ENCODE data around the gene HACL1. TPM values are rescaled to one million over a fixed set of nuclear protein-coding genes. Genes with fewer than 3 reads are reported as not detected.
A peak's percentile ranks its signal among the peaks of the same experiment; 100 is the strongest.
"Not testable (repeated sequence)": the region's sequence is repeated elsewhere in the genome, so short reads cannot be mapped to it uniquely, and the experiment has no call there.

HACL1 gene
- total RNA-seq, 1 experiment from 2014 or later = 18.9 TPM

DNA sequence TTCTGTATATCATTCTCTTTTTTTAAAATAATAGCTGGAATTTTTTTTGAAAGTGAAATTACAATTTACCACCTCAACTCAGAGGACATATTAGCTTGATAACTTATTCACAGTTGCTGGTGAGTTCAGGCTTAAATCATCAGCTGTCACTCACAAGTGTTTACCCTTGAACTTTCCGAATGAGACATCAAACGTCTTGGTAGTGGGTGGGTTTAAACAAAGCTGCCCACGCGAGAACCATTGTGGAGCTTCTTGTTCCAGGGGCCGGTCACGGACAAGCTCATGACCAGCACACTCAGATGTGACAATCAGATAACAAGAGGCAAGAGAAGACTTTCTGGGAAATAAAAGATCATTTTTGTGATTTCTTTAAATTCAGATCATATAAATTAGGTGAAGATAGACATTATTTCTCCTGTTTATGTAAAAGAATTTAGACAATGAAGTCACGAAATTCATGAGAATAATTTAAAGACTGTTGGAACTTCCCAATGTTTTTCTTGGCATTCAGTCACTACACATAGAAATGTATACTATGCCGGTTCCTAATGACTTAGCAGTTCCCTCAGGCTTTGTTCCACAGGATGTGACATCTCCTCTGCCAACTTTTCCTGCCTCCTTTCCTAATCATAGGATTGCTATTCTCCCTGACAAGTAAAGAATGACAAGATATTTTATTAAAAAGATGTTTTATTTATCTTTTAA is 29.4 kb upstream of the HACL1 start:
- peak; percentile 80 for DNase-seq (ENCODE audit: low read depth)

DNA sequence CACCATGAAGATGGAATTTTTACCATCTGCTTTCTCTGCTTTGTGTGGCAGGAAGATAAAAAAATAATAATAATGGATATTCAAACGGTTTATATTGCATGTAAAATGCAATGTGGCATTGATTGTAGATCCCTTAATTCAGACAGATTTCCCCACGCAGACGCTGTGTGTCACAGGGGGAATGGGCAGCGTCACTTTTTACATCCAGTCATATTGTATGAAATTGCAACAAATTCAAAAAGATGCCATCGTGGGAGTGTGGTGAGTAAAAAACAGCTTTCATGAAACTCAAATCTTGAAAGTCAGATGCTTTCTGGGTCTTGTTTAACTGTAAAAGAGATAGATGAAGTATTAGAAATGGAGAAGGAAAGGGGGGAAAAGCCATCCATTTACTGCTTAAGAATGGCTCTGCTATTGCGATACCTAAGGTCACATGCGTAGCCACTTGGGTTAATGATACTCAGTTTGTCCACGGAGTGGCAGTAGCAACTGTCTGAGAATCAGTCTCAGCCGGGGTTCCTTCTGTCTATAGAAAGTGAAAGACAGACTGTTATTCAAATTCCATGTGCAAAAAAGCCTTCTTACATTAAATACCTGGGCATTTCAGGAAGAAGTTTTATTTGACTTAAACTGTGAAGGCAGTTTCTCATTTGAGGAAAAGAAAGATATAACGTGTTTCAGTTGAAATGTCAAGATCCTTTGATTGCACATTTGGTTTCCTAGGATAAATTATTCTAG is 28.7 kb upstream of the HACL1 start:
- DNase-seq (ENCODE audit: low read depth) = peak; percentile 90

DNA sequence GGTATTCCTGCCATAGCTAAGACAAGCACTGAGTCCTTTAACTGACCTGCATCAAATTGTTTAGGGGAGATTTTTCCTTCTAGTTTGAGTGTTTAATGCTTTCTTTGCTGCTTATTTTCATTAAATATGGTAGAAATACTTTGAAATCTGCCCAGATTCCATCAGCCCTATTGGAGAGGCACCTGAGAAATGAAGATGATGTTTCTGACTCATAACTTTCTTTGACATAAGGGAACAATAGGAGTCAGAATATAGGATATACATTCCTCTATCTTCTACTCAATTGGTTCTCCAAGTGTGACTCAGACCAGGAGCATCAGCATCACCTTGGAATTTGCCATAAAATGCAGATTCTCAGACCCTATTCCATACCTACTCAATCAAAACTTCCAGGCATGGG is 27.6 kb upstream of the HACL1 start:
- DNase-seq (ENCODE audit: low read depth) = no peak

DNA sequence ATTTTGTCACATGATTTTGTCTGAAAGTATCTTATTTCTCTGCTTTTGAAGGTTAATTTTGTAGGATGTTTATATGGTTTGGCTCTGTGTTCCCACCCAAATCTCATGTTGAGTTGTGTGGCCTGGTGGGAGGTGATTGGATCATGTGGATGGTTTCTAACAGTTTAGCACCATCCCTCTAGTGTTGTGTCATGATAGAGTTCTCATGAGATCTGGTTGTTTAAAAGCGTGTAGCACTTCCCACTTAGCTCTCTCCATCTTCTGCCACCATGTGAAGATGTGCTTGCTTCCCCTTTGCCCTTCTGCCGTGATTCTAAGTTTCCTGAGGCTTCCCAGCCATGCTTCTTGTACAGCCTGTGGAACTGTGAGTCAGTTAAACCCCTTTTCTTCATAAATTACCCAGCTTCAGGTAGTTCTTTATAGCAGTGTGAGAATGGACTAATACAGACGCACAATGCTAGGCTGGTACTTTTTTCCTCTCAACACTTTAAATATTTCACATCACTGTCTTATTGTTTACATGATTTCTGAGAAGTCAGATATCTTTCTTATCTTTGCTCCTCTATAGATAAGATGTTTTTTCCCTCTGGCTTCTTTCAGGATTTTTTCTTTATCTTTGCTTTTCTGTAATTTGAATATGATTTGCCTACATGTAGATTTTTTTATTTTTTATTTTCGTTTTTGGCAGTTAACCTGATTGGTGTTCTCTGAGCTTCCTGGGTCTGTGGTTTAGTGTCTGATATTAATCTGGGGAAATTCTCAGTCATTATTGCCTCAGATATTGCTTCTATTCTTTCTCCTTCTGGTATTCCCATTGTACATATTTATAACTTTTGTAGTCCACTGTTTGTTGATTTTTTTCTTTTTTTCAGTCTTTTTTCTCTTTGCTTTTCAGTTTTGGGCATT is 22.4 kb upstream of the HACL1 start:
- DNase-seq (ENCODE audit: low read depth) = no peak

DNA sequence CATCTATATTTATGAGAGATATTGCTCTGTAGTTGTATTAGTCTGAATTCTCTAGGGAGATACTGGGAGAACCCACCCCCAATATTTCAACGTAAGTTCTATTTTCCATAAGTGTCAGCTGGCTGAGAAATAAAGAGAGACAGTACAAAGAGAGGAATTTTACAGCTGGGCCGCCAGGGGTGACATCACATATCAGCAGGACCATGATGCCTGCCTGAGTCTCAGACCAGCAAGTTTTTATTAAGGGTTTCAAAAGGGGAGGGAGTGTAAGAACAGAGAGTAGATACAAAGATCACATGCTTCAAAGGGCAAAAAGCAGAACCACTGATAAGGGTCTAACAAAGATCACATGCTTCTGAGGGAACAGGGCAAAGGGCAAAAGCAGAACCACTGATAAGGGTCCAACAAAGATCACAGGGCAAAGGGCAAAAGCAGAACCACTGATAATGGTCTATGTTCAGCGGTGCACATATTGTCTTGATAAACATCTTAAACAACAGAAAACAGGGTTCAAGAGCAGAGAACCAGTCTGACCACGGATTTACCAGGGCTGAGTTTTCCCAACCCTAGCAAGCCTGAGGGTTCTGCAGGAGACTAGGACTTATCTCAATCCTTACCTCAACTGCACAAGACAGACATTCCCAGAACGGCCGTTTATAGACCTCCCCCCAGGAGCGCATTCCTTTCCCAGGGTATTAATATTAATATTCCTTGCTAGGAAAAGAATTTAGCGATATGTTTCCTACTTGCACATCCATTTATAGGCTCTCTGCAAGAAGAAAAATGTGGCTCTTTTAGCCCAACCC is 18.5 kb upstream of the HACL1 start:
- DNase-seq (ENCODE audit: low read depth) = not testable (repeated sequence)

DNA sequence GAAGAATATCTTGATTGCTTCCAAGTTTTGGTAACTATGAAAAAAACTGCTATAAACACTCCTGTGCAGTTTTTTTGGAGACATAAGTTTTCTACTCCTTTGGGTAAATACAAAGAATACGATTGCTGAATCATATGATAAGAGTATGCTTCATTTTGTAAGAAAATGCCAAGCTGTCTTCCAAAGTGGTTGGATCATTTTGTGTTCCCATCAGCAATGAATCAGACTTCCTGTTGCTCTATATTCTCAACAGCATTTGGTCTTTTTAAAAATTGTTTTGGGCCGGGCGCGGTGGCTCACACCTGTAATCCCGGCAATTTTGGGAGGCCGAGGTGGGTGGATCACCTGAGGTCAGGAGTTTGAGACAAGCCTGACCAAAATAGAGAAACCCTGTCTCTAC is 14.7 kb upstream of the HACL1 start:
- DNase-seq (ENCODE audit: low read depth) = peak; percentile 46

DNA sequence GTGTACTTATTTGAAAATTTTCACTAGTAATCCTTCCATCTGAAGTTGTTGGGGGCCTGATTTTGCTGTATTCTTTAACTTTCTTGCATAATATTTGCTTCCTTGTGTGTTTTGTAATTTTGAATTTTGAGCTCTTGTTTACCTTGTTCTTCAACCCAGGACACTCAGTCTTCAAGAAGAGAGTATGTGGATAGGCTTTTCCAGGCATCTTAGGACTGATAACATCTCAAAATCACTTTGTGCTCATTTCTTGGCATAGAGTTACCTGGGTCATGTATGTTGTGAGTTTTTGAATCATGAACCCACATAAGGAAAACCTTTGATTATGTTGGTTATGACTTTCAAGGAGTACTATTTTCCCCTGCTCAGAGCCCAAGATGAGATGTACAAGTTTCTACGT is 13.6 kb upstream of the HACL1 start:
- no peak for DNase-seq (ENCODE audit: low read depth)

DNA sequence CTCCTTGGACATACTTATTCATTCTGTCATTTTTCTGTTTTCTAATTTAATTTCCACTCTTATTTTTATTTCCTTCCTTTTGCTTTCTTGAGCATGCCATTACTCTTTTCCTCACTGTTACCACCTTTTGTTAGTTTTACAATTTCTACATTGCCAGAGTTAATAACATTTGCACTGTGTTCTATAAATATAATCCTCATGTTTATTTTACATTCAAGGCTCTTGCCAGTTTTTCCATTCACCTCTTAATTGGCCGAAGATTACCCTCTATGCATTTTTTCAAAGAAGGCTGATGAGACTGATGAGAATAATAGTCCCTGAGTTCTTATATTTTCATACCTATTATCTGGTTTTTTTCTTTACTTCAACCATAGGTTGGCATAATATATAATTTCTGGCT is 10.6 kb upstream of the HACL1 start:
- no peak for DNase-seq (ENCODE audit: low read depth)

DNA sequence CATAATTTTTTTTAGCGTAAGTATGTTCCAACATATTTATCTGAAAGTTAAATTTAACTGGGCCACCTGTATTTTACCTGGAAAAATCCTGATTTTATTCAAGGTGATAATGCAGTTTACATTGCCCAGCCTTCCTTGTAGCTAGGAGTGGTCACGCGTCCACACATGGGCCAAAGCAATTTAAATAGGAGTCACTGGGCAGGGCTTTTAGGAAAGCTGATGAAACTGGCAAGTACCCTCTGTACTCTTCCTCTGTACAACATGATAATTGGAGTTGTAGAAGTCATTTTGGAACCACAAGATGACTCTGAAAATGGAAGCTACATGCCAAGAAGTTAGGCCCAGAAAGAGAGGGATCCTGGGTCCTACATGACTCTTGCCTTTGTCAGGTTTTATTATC is 9.6 kb upstream of the HACL1 start:
- DNase-seq (ENCODE audit: low read depth) = no peak

DNA sequence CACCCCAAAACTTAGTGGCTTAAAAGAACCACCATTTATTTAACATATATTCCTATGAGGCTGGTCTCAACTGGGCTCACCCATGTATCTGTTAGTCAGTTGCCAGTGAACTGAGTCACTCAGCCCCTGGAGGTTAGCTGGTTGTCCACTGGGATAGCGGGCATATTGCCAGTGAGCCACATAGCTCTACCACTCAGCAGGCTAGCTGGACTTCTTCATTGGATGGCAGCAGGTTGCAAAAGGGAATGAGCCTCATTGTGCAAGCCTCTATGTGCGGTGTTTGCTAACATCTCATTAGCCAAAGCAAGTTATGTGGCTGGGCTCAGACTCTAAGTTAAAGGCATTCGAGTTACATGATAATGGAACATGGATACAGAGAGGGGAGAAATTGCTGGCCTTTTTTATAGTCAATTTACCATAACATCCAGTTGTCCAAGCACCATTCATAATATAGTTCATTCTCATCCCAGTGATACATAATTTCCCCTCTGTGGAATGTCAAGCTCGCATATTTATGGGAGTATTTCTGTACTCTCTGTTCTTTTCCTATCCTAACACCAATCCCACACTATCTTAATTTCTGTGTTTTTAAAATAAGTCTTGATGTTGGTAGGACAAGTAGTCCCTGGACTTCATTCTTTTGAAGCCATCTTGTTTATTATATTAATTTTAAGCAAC is 8.9 kb upstream of the HACL1 start:
- peak; percentile 90 for DNase-seq (ENCODE audit: low read depth)

DNA sequence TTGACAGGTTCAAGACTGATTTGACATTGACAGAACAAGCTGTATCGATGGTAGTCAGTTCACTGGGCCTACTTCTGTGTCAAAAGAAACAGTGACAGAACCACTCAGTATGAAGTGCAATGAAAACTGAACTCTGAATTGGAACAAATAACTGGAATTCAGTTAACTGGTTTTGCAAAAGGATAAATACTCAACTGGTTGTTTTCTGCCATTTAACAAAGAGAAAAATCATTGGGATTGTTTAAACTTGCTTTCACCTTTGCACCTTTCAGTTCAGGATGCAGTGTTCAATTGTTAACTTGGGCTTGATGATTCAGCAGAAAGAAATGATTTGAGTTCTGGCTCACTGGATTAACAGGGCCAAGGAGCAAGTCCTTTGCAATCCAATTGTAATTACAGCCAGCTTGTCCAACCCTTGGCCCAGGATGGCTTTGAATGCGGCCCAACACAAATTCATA is 5.1 kb upstream of the HACL1 start:
- no peak for DNase-seq (ENCODE audit: low read depth)

DNA sequence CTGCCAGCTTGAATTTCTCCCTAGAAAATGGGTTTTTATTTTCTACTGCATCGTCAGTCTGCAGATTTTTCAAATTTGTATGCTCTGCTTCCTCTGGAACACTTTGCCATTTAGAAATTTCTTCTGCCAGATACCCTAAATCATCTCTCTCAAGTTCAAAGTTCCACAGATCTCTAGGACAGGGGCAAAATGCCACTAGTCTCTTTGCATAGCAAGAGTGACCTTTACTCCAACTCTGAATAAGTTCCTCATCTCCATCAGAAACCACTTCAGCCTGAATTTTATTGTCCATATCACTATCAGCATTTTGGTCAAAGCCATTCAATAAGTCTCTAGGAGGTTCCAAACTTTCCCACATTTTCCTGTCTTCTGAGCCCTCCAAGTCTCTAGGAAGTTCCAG is 3.2 kb upstream of the HACL1 start:
- DNase-seq (ENCODE audit: low read depth) = not testable (repeated sequence)

DNA sequence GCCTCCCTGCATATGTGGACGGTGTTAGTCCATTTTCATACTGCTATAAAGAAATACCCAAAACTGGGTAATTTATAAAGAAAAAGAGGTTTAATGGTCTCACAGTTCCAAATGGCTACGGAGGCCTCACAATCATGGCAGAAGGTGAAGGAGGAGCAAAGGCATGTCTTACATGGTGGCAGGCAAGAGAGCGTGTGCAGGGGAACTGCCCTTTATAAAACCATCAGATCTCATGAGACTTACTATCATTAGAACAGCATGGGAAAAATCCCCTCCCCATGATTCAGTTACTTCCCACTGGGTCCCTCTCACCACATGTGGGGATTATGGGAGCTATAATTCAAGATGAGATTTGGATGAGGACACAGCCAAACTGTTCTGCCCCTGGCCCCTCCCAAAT is 1.4 kb upstream of the HACL1 start:
- DNase-seq (ENCODE audit: low read depth) = not testable (repeated sequence)

DNA sequence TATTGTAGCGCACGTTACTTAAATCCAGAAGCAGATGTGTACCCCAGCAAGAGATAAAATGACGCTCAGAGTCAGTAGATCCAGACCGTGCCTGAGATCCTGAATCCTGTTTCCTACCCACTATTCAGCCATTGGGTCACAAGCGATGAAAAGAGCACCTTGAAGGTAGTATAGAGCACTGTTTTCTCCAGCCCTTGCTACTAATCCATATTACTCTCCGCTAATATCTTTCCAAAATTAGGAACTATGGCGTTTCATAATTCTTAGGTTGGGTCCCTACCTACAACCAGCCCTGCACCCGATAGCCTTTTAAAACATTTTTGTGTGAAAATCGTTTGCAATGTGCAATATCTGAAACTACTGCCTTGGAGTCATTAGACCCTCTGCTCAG is 772 bp upstream of the HACL1 start:
- DNase-seq (ENCODE audit: low read depth) = no peak

DNA sequence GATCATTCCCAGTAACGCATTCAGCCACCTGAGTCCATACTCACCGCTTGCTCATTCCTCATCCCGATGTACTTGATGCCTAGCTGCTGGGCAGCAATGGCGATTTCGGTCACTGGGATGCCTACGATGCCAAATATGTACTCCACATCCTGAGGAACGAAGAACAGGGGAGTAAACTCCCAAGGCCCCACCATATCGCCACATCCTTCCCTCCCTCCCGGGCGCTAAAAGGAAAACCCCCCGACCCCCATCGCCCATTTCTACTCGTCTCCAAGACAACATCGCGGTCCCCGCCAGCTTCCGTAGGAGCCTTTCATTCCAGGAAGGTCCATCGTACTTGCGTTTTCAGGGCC is 347 bp downstream of the HACL1 start:
- no peak for DNase-seq (ENCODE audit: low read depth)

DNA sequence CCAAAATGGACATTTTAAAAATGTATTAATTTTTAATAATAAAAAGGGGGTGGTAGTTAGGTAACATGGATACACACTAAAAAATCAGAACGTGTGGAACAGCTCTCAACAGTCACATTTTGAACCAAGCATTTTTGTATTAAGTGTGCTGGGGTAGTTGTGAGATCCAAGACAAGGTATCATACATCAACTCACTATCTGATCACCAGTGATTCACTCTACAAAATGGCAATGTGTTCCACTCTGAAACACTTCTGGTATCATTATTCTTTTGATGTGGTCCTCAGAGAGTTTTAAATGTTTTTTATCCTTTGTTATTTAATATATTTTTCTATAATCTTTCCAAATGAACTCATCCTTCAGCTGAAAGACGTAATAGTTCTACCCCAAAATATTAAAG is 5.4 kb downstream of the HACL1 start:
- DNase-seq (ENCODE audit: low read depth) = no peak

DNA sequence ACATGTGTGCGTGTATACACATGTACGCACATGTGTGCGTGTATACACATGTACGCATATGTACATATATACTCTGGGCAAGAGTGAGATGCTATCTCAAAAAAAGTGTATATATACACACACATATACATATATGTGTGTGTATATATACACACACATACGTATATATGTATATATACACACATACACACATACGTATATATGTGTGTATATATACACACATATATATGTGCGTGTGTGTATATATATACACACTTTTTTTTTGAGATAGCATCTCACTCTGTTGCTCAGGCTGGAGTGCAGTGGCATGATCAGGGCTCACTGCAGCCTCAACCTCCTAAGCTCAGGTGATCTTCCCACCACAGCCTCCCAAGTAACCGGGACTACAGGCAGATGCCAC is 8.4 kb downstream of the HACL1 start:
- DNase-seq (ENCODE audit: low read depth) = no peak

DNA sequence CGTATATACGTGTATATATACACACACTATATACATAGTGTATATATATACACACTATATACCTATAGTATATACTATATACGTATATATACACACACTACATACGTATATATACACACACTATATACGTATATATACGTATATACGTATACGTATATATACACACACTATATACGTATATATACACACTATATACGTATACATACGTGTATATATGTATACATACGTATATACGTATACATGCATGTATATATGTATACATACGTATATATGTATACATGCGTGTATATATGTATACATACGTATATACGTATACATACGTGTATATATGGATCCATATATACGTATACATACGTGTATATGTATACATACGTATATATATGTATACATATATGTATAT is 9.4 kb downstream of the HACL1 start:
- no peak for DNase-seq (ENCODE audit: low read depth)

DNA sequence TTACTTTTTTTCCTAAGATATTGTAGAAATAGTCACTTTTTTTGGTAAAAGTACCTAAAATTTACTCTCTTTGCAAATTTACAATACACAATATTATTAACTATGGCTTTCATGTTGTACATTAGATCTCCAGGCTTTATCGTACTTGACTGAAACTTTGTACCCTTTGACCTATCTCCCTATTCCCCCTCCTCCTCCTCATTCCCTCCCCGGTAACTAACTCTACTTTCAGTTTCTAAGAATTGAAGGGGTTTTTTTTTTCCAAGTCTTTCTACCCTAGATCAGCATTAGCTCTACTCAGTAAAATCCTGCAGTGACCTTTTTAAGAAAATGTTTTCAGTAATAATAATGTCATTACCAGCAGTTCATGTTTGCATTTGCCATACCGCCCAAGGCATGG is 10.1 kb downstream of the HACL1 start:
- DNase-seq (ENCODE audit: low read depth) = no peak

DNA sequence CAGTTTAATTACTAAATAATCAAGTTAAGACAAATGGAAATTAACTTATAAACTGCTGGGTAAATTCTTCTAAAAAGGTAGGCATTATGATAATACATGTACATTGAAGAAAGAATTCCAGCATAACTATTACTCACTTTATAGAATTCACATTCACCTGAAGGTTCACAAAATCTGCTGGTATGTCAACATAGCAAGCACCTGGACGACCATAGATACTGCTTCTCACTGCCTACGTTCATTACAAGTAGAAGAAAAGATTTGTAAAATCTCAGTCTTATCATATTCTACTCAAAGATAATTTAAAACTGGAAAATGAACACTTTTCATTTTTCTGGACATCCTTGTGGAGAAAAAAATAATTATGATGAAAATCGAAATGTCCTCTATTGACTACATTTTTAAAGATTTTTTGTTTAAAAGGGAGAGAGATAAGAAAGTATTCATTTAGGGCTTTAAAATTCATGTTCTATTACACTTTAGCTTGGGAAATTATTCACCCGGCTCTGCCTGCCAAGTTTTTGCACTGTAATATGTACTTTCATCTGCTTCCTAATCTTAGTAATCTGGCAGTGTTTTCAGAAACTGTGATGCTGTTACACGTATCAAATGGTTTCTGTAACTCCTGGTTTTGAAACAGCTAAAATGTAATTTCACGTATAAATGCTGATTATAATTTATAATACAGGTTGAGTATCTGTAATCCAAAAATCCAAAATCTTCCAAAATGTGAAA is 16.1 kb downstream of the HACL1 start:
- DNase-seq (ENCODE audit: low read depth) = peak; percentile 31

Measured in LHCN-M2 (cell line).